Parathyroid adenoma (tissue), 2 donors: ENCODE data around the gene A2M.

ENCODE experiments used
- H2AFZ ChIP-seq: fragments of 300-600 bp; sonication (generic); one replicate; pipeline ENCODE4 v1.7.0; 2017; ENCODE audit warnings: antibody characterized with exemption, mild to moderate bottlenecking
- H3K27ac ChIP-seq: fragments of 300-600 bp; sonication (generic); one replicate; pipeline ENCODE4 v1.7.0; 2017
- H3K27me3 ChIP-seq: fragments of 300-600 bp; sonication (generic); one replicate; pipeline ENCODE4 v1.7.0; 2017; ENCODE audit warnings: low read length; ENCODE audit not compliant: control insufficient read depth, insufficient read depth
- H3K36me3 ChIP-seq: fragments of 300-600 bp; sonication (generic); one replicate; pipeline ENCODE4 v1.7.0; 2017; ENCODE audit warnings: low read length; ENCODE audit not compliant: control insufficient read depth, insufficient read depth
- H3K4me1 ChIP-seq: fragments of 300-600 bp; sonication (generic); one replicate; pipeline ENCODE4 v1.7.0; 2017; ENCODE audit warnings: control low read depth
- H3K4me2 ChIP-seq: fragments of 300-600 bp; sonication (generic); one replicate; pipeline ENCODE4 v1.7.0; 2017; ENCODE audit warnings: low read length
- H3K4me3 ChIP-seq: fragments of 300-600 bp; sonication (generic); one replicate; pipeline ENCODE4 v1.7.0; 2017; ENCODE audit warnings: low read depth, low read length
- H3K79me2 ChIP-seq: fragments of 300-600 bp; sonication (generic); one replicate; pipeline ENCODE4 v1.7.0; 2017; ENCODE audit warnings: control low read depth
- H3K9ac ChIP-seq: fragments of 300-600 bp; sonication (generic); one replicate; pipeline ENCODE4 v1.7.0; 2017; ENCODE audit warnings: mild to moderate bottlenecking
- H3K9me3 ChIP-seq: fragments of 300-600 bp; sonication (generic); one replicate; pipeline ENCODE4 v1.7.0; 2017; ENCODE audit warnings: low read length; ENCODE audit not compliant: control insufficient read depth
- TF ChIP-seq, protein P1 (sequence below): fragments of 300-600 bp; sonication (generic); IDR thresholded peaks from one replicate; pipeline ENCODE4 v1.7.0; 2017; ENCODE audit warnings: antibody characterized with exemption, mild to moderate bottlenecking
- donor health status: primary hyperparathyroidism.

Gene A2M

DNA sequence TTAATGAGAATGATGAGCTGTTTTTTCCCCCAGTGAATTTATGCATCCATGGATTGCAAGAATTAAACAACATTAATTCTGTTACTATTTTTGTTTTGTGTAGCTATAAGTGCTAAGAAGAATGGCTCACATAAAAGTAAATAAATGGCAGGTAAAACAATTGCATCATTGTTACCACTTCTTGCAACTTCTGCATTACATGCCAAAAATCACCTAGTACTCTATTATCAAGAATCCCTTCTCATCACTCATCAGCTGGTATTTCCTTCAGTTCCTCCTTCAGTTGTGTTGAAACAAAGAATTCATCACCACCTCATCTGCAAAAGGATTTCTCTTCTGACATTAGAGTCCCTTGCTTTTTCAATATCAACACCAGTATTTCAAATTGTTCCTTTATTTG, 773 bp downstream of the A2M start:
- H3K36me3 ChIP-seq = no peaks in the 10 kb centered on the region
- no peaks in the 10 kb centered on the region for H3K27me3 ChIP-seq
- no peak overlapping the region for H3K27ac ChIP-seq
- H3K79me2 ChIP-seq = no peaks in the 10 kb centered on the region
- TF ChIP-seq, protein P1, sequence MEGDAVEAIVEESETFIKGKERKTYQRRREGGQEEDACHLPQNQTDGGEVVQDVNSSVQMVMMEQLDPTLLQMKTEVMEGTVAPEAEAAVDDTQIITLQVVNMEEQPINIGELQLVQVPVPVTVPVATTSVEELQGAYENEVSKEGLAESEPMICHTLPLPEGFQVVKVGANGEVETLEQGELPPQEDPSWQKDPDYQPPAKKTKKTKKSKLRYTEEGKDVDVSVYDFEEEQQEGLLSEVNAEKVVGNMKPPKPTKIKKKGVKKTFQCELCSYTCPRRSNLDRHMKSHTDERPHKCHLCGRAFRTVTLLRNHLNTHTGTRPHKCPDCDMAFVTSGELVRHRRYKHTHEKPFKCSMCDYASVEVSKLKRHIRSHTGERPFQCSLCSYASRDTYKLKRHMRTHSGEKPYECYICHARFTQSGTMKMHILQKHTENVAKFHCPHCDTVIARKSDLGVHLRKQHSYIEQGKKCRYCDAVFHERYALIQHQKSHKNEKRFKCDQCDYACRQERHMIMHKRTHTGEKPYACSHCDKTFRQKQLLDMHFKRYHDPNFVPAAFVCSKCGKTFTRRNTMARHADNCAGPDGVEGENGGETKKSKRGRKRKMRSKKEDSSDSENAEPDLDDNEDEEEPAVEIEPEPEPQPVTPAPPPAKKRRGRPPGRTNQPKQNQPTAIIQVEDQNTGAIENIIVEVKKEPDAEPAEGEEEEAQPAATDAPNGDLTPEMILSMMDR = no peak
- H3K9me3 ChIP-seq = no peaks in the 10 kb centered on the region
- H3K9ac ChIP-seq = no peak overlapping the region
- no peak overlapping the region for H3K4me2 ChIP-seq
- peak overlapping the region; percentile 19 for H3K4me3 ChIP-seq
- no peak overlapping the region for H2AFZ ChIP-seq
- H3K4me1 ChIP-seq = no peaks in the 10 kb centered on the region

DNA sequence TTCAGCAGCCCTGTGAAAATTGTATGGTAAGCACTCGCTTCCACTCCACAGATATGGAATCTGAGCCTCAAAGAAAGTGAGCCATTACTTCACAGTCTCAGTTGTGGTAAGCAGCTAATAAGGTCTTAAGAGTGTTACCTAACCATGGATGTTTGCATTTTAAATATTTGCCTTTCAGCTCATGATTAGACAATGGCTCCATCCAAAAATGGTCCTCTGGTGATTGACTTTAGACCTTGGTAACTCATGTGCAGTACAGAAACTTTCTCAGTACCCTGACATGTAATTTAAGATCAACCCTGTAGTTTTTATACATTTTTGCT, 1.8 kb downstream of the A2M start:
- peak overlapping the region; percentile 23 for H3K4me3 ChIP-seq
- H3K27me3 ChIP-seq = no peaks in the 10 kb centered on the region
- H3K79me2 ChIP-seq = no peaks in the 10 kb centered on the region
- H2AFZ ChIP-seq = no peak overlapping the region
- TF ChIP-seq, protein P1 = no peak
- no peaks in the 10 kb centered on the region for H3K9me3 ChIP-seq
- H3K9ac ChIP-seq = no peak overlapping the region
- no peak overlapping the region for H3K4me2 ChIP-seq
- H3K27ac ChIP-seq = no peak overlapping the region
- no peaks in the 10 kb centered on the region for H3K36me3 ChIP-seq
- no peaks in the 10 kb centered on the region for H3K4me1 ChIP-seq

DNA sequence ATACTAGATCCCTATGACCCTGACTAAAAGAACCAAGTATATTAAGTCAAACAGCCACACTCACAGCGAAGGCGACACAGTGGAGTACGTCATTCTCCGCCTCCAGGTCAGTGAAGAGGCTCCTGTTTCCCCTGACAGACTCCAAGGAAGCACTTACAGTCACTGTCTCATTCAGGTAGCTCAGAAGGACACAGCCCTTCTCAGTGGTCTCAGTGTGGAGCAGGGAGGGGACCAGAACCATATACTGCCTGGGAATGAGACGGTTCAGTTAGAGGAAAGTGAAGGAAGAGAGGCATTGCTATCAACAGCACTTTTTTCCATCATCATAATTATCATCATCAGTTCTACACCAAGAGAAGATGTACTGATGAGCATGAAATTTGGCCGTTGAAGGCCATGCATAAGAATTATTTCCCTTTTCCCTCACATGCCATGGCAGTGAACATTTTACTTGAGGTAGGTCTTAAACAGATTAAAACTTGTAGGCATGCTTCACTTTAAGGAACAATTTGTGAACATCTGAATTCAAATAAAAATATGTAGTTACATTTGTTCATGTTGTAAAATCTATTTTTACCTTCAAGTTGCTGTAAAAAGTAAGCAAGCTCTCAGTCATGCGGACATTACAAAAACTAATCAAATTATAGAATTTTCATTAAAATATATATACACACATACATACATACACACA, 2.3 kb downstream of the A2M start:
- no peaks in the 10 kb centered on the region for H3K36me3 ChIP-seq
- peak overlapping the region; percentile 8 for H3K4me2 ChIP-seq
- H3K79me2 ChIP-seq = no peaks in the 10 kb centered on the region
- no peak overlapping the region for H2AFZ ChIP-seq
- no peak overlapping the region for H3K27ac ChIP-seq
- peak overlapping the region; percentile 23 for H3K4me3 ChIP-seq
- H3K9ac ChIP-seq = no peak overlapping the region
- TF ChIP-seq, protein P1 = no peak
- H3K9me3 ChIP-seq = no peaks in the 10 kb centered on the region
- no peaks in the 10 kb centered on the region for H3K27me3 ChIP-seq
- no peaks in the 10 kb centered on the region for H3K4me1 ChIP-seq

DNA sequence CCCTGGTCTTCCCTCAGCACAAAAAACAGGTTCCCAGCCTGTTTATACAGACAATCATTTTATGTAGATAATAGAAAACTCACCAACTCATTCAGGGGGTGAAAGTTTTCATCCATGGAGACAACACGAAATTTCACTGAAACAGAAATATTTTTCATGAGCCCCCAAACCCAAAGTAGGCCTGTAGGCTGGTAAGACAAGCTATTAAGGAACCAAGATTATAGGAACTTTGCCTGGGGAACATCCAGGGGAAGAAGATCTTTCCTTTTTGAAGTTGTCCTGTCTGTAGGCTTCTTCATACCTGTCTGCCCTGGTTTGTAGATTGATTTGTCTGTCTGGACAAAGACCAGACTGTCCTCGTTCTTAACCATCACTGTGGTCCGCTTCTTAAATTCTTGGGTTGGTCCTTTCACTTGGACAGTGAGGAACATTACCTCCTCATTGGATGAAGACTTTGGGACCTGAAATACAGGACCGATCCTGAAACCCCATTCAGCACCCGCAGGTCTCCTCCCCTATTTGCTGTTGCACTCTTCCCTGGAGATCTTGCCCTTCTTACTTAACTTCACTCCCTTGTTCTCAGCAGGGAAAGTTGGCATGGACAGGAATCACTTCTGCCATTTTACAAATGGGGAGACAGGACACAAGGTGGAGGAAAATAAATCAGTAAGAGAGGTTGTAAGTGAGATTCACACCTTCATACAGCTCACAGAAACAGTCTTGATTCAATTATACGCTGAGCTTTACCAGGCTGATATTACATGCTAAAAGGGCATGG, 3.5 kb downstream of the A2M start:
- no peak overlapping the region for H3K9ac ChIP-seq
- H2AFZ ChIP-seq = no peak overlapping the region
- H3K4me3 ChIP-seq = no peak overlapping the region
- no peak overlapping the region for H3K27ac ChIP-seq
- H3K4me1 ChIP-seq = no peaks in the 10 kb centered on the region
- H3K4me2 ChIP-seq = no peak overlapping the region
- no peaks in the 10 kb centered on the region for H3K9me3 ChIP-seq
- no peaks in the 10 kb centered on the region for H3K36me3 ChIP-seq
- TF ChIP-seq, protein P1 = no peak
- no peaks in the 10 kb centered on the region for H3K27me3 ChIP-seq
- no peaks in the 10 kb centered on the region for H3K79me2 ChIP-seq
